Ishikawa (cell line): ENCODE data around the gene CHRNA4.

ENCODE experiments used
- EP300 ChIP-seq: IDR thresholded peaks from 2 replicates; pipeline ENCODE4 v1.6.1; 2012; ENCODE audit warnings: borderline replicate concordance
- FOXM1 ChIP-seq: IDR thresholded peaks from 2 replicates; pipeline ENCODE4 v1.6.1; 2012; ENCODE audit warnings: low read depth, borderline replicate concordance
- MAX ChIP-seq: IDR thresholded peaks from 2 replicates; pipeline ENCODE4 v1.6.1; 2012
- RAD21 ChIP-seq: IDR thresholded peaks from 2 replicates; pipeline ENCODE4 v1.6.1; 2012; ENCODE audit warnings: low read depth
- TAF1 ChIP-seq: IDR thresholded peaks from 2 replicates; pipeline ENCODE4 v1.6.1; 2012; ENCODE audit warnings: low read depth, mild to moderate bottlenecking
- TCF12 ChIP-seq: IDR thresholded peaks from 2 replicates; pipeline ENCODE4 v1.6.1; 2012; ENCODE audit warnings: low read depth
- USF1 ChIP-seq: IDR thresholded peaks from 2 replicates; pipeline ENCODE4 v1.6.1; 2012
- YY1 ChIP-seq: IDR thresholded peaks from 2 replicates; pipeline ENCODE4 v1.6.1; 2012; ENCODE audit warnings: low read depth
- ZBTB7A ChIP-seq: IDR thresholded peaks from 2 replicates; pipeline ENCODE4 v1.6.1; 2012; ENCODE audit warnings: low read depth

GRCh38 chr20:63347950-63348827 is 13.0 kb downstream of the CHRNA4 start:
- TF ChIP-seq ZBTB7A = no peak
- no peak for TF ChIP-seq TCF12
- no peak for TF ChIP-seq FOXM1
- no peak for TF ChIP-seq EP300
- no peak for TF ChIP-seq TAF1
- no peak for TF ChIP-seq MAX
- TF ChIP-seq USF1 = no peak
- TF ChIP-seq YY1 = no peak
- TF ChIP-seq RAD21 = no peak
